Psoas muscle (tissue), 8 donors: ENCODE data around the gene TMED1. TPM values are rescaled to one million over a fixed set of nuclear protein-coding genes. Genes with fewer than 3 reads are reported as not detected.

ENCODE experiments used
- ATAC-seq, 4 donors: fragments of 200-7000 bp; cut with Tn5 transposase; one replicate each; pipeline ENCODE4 v1.9.1; 2020; ENCODE audit warnings: moderate library complexity in 3 of 4, mild to moderate bottlenecking in 2 of 4
- DNase-seq, 2 donors: peaks; one replicate each; pipeline ENCODE4 v3.0.0-alpha.2; 2020
- H3K27ac ChIP-seq: fragments of 200-600 bp; one replicate; pipeline ENCODE4 v1.8.0; 2022
- H3K27me3 ChIP-seq, 3 donors: fragments of 200-600 bp in 1 of 3; one replicate each; pipeline versions ENCODE4 v1.6.1 to v1.8.0; 2013 to 2022; ENCODE audit warnings: low read length in 2 of 3, mild to moderate bottlenecking in 2 of 3, moderate library complexity in 1 of 3; ENCODE audit not compliant: insufficient read depth in 3 of 3
- H3K36me3 ChIP-seq, 2 donors: fragments of 200-600 bp in 1 of 2; one replicate each; pipeline versions ENCODE4 v1.6.1 to v1.8.0; 2013 to 2022; ENCODE audit warnings: low read depth in 1 of 2, mild to moderate bottlenecking in 1 of 2, moderate library complexity in 1 of 2; ENCODE audit not compliant: insufficient read depth in 1 of 2
- H3K4me1 ChIP-seq: fragments of 200-600 bp; one replicate; pipeline ENCODE4 v1.8.0; 2022
- H3K4me3 ChIP-seq: fragments of 200-600 bp; one replicate; pipeline ENCODE4 v1.8.0; 2022; ENCODE audit warnings: mild to moderate bottlenecking
- H3K9me3 ChIP-seq: fragments of 200-600 bp; one replicate; pipeline ENCODE4 v1.8.0; 2022
- WGBS, 3 donors: extraction: QIAGEN DNeasy Blood & Tissue Kit; methylation state at CpG; one replicate each; pipeline versions ENCODE4 v1.1.6 to v1.1.7; 2013; 5-methylcytosine and 5-hydroxymethylcytosine counted together
- intact Hi-C, 2 donors: fragments of 100-400 bp; cut with DNase I; formaldehyde crosslinking; loops; one replicate each; pipeline versions ENCODE4 v1.11.0 to v1.14.2; 2022
- polyA plus RNA-seq, 3 donors: library from polyadenylated mRNA; stranded (reverse); fragments of 200-250 nt; gene quantifications; one replicate each; pipeline ENCODE4 v1.2.3, GENCODE V29; 2013
- total RNA-seq, 4 donors: library from RNA; stranded (reverse); fragmentation: NEBNext Ultra II Directional in 2 of 4; extraction: Animal tissue kit (Norgen Biotek cat#: 25700) in 2 of 4; gene quantifications; one replicate each; pipeline versions ENCODE4 v1.2.1 to v1.2.4, GENCODE V29; 2021 to 2023
- TF ChIP-seq, protein P1 (sequence below): fragments of 200-600 bp; IDR thresholded peaks from one replicate; pipeline ENCODE4 v1.8.0; 2022; ENCODE audit warnings: antibody characterized with exemption
- donor health status: healthy with polysubstance abuse.
- donor health status: DM: no; HTN: no; CAD: no; lungs with moderate emphysema.
- donor health status: Bipolar disorder and iron deficiency.
- donor health status: healthy.
- donor health status: DM: yes; HTN: yes; CAD: no.
- donor health status: DM: no; HTN: no; CAD: no.
- donor health status: DM: no; HTN: no; CAD: no.
- donor health status: DM: yes; HTN: yes; CAD: no.

Gene TMED1
- total and polyA plus RNA-seq, 7 donors: 30.1 to 79.3 (median 37.5) TPM

DNA sequence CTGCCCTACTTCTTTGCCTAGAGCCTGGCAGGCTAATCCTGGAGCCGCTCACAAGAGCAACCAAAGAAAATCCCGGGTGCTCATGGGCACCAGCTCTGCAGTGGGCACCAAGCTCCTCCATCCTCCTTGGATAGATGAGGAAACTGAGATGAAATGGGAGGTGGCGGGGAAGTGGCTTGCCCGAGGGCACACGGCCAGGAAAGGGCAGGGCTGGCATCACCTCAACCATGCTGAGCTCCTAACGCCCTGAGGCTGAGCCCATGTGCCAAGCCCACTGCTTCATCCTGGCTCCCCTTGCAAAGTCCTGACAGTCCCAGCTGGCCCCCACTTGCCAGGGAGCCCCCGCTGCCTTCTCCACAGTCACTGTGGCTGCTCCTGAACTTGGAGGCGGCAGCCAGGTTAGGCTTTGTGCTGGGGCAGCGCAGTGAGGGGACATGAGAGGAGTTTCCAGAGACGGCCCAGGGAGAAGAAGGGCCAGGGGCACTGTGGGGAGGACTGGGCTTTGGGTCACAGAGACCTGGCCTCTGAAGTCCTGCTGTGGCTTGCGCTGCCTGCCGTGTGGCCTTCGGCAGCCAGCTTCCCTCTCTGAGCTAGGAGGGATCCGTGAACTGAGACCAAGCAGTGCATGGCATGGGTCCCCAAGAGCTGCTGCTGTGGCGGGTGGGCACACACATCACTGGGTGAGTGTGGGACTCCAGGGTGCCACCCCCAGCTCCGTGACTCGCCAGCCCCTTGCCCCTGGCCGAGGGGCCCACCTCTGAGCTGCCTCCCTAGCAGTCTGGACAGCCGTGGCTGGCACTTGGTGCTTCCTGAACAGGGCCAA lies 17.5 kb downstream of the TMED1 start:
- 88 to 92% (median 88%) methylated on average over 18 to 19 of the region's 19 CpGs for WGBS, 3 donors
- H3K27me3 ChIP-seq: no peaks in the 10 kb centered on the region
- ATAC-seq (no peak), DNase-seq (no peak)
- no peaks in the 10 kb centered on the region for H3K9me3 ChIP-seq
- no peak overlapping the region for H3K4me3 ChIP-seq
- intact Hi-C loops: no loop called here
- H3K4me1 ChIP-seq: no peaks in the 10 kb centered on the region
- peaks cover 3 to 64% of the 10 kb centered on the region in 2 donors for H3K36me3 ChIP-seq
- TF ChIP-seq, protein P1, sequence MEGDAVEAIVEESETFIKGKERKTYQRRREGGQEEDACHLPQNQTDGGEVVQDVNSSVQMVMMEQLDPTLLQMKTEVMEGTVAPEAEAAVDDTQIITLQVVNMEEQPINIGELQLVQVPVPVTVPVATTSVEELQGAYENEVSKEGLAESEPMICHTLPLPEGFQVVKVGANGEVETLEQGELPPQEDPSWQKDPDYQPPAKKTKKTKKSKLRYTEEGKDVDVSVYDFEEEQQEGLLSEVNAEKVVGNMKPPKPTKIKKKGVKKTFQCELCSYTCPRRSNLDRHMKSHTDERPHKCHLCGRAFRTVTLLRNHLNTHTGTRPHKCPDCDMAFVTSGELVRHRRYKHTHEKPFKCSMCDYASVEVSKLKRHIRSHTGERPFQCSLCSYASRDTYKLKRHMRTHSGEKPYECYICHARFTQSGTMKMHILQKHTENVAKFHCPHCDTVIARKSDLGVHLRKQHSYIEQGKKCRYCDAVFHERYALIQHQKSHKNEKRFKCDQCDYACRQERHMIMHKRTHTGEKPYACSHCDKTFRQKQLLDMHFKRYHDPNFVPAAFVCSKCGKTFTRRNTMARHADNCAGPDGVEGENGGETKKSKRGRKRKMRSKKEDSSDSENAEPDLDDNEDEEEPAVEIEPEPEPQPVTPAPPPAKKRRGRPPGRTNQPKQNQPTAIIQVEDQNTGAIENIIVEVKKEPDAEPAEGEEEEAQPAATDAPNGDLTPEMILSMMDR: no peak
- peak overlapping the region; percentile 36 for H3K27ac ChIP-seq

DNA sequence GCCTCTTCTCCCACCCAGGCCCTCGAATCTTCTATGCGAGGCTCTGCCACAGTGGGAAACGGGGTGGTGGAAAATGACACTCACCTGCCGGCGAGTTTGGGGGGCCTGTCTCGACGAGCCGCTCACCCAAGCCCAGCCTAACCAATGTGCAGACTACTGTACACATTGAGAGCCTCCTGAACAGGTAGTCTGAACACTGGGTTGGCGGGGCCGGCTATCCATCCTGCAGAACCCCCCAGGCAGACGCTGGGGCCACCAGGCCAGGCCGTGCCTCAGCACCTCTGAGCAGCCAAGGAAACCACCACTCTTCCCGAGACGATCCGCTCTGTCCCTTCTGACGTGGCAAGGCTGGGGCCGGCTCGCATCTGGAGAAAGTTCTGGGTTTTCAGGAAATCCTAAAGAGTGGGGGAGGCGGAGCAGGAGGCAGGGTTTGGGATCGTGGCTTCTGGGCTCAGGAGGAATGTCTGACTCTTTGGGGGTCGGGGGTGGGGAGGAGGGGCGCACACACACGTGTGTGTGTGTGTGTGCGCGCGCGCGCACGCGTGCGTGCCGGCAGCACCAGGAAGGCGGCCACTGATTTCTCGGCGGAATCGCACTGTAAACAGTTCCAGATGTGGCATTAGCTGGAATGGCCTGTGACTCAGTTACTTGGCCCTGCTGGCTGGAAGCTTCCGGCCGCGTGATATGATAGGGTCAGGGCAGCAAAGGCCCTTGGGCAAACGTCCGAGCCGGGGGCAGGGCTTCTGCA lies 18.5 kb downstream of the TMED1 start:
- no peaks in the 10 kb centered on the region for H3K27me3 ChIP-seq
- TF ChIP-seq, protein P1: no peak
- intact Hi-C loops: no loop called here
- H3K4me3 ChIP-seq: peak overlapping the region; percentile 53
- WGBS, 3 donors: 66 to 73% (median 67%) methylated on average over 37 to 42 of the region's 42 CpGs
- H3K9me3 ChIP-seq: no peaks in the 10 kb centered on the region
- peak overlapping the region; percentile 60 for H3K27ac ChIP-seq
- DNase-seq (peak; percentile 83 to 86), ATAC-seq (peak; percentile 35 to 62 (median 42))
- no peaks in the 10 kb centered on the region for H3K4me1 ChIP-seq
- peaks cover 3 to 64% of the 10 kb centered on the region in 2 donors for H3K36me3 ChIP-seq

DNA sequence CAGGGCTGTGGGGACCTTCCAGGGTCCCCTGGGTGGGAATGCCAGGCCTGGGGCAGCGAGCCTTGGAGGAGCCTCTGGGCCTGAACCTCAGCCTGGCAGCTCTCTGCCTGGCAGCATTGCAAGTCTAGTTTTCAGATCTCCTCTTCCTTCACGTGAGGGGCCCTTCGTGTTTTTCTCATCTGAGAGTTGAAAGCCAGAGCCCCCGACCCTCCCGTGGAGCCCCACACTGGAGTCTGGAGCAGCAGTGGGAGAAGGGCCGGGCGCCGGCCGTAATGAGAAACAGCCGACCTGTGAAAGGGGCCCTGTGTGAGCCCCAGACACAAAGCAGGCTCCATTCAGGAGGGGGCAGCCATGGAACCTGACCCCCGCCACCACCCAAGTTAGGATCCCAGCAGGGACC lies 19.3 kb downstream of the TMED1 start:
- TF ChIP-seq, protein P1: no peak
- H3K27me3 ChIP-seq: no peaks in the 10 kb centered on the region
- intact Hi-C loops: no loop called here
- peak overlapping the region; percentile 60 for H3K27ac ChIP-seq
- peak overlapping the region; percentile 53 for H3K4me3 ChIP-seq
- no peaks in the 10 kb centered on the region for H3K4me1 ChIP-seq
- DNase-seq (no peak), ATAC-seq (no peak)
- 72 to 83% (median 77%) methylated on average over 11 of the region's 11 CpGs for WGBS, 3 donors
- peaks cover under 1 to 64% of the 10 kb centered on the region in 2 donors for H3K36me3 ChIP-seq
- H3K9me3 ChIP-seq: no peaks in the 10 kb centered on the region

DNA sequence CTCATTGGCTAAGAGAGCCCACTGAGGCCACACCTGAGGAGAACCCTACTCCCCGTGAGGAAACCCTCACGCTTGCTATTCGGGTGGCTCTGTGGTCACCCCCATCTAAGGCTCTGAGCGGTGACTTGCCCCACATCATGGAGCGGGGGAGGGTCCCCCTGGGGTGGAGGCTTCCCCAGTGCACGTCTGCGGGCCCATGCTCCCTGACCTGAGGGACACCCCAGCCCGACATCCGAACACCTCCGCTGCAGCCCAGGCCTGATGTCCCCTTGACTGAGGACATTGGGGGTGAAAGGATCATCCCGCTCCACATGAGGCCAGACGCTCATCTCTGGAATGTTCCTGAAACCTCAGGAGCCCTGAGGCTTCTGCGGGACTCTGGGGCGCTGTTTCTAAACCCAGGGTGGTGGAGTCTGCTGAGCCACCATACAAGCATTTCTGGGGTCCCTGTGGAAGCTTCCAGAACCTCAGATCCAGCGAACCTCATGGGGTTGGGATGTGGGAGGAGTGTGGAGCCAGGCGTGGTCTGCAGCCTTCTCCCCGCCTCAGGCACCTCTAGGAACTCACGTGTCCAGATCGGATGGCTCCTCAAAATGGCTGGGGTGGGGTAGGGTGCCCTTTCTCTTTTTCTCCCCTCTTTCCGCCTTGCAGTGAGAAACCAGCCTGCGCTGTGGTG lies 19.9 kb downstream of the TMED1 start:
- H3K4me1 ChIP-seq: no peaks in the 10 kb centered on the region
- H3K9me3 ChIP-seq: no peaks in the 10 kb centered on the region
- TF ChIP-seq, protein P1: no peak
- intact Hi-C loops: no loop called here
- no peaks in the 10 kb centered on the region for H3K27me3 ChIP-seq
- no peak for ATAC-seq
- H3K36me3 ChIP-seq: peaks cover 0 to 64% of the 10 kb centered on the region in 2 donors
- DNase-seq: no peak
- H3K4me3 ChIP-seq: peak overlapping the region; percentile 53
- peak overlapping the region; percentile 60 for H3K27ac ChIP-seq
- 88 to 91% (median 90%) methylated on average over 17 to 21 of the region's 21 CpGs for WGBS, 3 donors
